SKM-1 treated with dmso at 0.1 percent for 144 hours (cell line): ENCODE data around the gene MAU2.

Source experiments
- DNase-seq: peaks from one replicate; lab custom pipeline; 2025; ENCODE audit not compliant: unreplicated experiment; lab: John Stamatoyannopoulos, UW

MAU2 gene

GRCh38 chr19:19407633-19407930, 87.0 kb downstream of the MAU2 start:
- DNase-seq: no peak
